DMS53 (cell line): Measurements from ENCODE around the gene ZRANB1.

Experiments
- DNase-seq: peaks from one replicate; lab custom pipeline; 2025; lab: John Stamatoyannopoulos, UW

ZRANB1 gene

DNA sequence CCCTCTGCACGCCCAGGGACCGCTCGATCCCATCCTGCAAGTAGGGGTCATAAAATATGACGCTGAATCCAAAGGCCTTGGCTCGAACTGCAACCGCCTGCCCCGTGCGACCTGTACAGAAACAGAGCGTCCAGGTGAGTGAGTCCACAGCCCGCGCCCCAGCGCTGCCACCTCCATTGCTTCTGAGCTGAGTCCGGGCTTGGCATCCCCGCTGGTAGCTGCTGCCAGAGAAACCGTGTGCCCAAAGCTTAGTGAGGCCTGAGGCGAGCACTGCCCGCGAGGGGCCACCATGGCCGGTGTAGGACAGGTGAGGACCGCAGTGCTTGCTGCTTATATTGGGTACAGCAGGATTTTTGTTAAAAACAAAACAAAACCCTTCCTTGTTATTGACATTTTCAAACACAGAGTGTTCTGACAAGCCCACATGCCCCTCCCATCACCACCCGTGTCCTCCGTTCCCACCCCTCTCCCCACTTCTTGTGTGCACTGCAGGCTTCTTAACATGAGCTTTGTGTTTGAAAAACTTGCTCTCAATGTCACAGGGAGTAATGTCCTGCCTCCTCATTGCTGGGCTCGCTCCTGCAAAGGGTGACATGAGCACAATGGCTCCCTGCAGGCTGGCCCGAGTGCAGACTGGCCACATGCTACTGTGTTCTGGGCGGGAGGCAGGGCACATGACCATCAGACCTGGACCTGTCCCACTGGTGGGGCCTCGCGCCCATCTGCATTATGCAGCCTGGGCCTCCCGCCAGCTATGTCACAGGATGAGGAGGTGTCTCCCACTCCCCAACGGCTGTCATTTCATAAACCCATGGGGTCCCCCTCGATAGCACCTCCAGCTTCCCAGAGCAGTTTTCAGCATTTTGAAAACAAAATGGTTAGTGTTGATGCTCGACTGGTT lies 52.9 kb downstream of the ZRANB1 start:
- DNase-seq, result no peak

DNA sequence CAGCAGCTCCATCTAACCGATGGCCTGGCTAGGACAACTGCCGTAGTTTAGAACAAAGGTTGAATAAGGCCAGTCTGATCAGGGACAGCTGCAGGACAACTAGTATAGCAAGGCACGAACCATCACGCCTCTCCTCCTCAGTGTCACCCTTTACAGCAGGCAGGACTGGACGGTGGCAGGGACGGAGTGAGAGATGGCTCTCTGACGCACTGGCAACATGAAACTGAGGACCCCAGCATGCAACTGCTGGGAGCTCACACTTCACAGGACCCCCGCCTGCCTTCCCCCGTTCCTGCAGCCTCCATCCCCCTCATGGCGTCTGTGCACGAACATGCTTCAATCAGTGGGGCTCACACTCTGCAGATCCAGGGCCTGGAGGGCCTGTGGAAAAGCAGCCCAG lies 53.7 kb downstream of the ZRANB1 start:
- DNase-seq, result no peak

DNA sequence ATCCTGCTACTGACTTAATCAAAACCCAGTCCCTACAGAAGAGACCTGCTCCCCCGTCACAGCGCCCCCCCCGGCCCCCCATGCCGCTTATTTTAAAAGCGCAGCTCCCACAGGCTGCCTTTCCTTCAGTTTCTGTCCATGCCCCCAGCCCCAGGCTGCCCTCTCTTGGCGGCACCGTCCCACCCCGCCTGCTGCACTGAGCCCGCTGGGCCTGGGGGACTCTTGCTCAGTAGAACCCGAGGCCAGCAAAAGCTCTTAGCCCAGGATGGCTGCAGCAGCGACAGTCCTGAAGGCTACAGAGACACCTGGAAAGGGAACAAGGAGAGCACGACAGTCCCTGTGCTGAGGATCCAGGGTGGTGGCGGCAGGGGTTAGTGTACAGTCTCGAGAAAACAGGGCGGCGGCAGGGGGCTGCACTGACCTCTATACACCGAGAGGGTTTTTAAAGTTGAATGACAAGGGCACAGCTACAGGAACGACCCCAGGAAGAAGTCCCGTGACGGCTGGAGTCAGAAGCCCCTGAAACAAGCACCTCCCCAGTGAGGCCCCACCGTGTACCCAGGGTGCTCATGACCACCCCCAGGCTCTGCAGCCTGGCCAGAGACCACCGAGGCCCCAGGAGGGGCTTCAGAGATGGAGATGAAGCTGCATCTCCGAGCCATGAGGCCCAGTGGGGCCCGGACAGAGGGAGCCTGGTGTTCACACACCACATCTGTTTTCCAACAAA lies 54.4 kb downstream of the ZRANB1 start:
- DNase-seq, result no peak

- DNase-seq, result no peak
These were observed 54.9 kb downstream of the ZRANB1 start for GRCh38 chr10:124996854-124997215.

GRCh38 chr10:124997306-124997705 lies 55.4 kb downstream of the ZRANB1 start:
- DNase-seq, result no peak

- no peak for DNase-seq
These were observed 56.1 kb downstream of the ZRANB1 start for GRCh38 chr10:124997771-124998623.

DNA sequence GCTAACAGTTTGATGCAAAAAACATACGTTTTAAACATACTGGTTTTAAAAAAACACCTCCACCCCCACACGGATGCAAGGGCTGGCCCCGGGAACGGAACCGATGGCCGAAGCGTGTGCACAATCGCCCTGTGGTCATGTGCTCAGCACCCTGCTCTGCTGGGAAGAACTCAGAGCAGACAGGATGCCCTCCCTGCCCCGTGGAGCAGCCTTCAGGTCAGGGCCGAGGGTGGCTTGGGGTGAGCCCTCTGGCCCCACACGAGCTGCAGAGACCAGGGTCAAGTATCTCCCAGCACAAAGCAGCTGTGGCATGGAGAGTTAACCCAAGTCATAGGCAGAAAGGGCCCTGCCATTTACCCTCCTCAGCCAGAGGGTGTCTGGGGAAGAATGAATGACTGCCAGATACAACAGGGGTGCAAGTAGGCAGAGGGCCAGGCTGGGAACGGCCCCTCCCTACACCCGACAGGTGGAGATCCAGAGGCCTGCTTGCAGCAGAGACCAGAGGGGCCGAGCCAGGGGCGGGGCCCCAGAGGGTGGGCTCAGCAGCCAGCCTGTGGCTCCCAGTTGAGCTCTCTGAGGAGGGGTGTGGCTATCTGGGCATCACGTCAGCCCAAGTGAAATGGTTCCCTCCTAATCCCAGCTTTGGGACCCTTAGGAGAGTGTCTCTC lies 56.8 kb downstream of the ZRANB1 start:
- no peak for DNase-seq

DNA sequence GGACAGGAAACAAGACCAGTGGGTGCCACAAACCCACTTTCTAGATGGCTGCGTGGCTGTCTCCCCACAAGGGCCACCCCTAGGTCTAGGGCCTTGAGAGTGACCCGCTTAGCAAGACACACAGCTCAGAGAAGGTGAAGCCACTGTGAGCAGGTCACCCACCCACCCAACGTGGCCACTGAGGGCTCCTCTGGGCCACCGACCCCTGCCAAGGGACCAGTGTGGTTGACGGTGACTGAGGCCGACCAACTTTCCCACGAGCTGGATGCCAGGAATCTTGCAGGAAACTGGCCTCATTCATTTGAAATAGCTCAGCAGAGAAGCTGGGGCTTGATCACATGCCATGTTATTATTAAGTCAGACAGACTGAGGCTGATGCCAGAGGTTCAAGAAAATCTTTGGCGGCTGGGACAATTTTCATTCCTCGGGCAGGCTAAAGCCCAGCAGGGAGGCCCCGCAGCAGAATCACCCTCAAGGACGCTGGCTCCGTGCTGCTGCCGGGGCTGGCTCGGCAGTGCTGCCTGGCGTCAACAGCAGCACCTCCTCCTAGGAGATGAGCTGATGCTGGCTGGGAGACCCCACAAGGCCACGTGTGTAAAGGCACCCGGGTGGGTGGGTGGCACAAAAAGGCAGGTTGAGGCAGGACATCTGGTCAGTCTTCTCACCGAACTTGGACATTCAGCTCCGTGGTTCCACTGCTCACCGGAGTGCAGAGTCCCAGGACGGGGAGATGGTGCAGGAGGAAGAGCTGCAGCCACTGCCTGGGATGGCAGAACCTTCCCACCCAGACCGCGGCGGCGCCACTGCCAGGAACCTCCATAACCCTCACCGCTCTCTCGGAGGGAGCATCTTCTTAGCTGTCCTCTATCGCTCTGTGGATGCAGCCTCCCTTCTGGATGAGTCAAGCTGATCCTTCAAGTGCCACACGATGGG lies 57.8 kb downstream of the ZRANB1 start:
- no peak for DNase-seq

DNA sequence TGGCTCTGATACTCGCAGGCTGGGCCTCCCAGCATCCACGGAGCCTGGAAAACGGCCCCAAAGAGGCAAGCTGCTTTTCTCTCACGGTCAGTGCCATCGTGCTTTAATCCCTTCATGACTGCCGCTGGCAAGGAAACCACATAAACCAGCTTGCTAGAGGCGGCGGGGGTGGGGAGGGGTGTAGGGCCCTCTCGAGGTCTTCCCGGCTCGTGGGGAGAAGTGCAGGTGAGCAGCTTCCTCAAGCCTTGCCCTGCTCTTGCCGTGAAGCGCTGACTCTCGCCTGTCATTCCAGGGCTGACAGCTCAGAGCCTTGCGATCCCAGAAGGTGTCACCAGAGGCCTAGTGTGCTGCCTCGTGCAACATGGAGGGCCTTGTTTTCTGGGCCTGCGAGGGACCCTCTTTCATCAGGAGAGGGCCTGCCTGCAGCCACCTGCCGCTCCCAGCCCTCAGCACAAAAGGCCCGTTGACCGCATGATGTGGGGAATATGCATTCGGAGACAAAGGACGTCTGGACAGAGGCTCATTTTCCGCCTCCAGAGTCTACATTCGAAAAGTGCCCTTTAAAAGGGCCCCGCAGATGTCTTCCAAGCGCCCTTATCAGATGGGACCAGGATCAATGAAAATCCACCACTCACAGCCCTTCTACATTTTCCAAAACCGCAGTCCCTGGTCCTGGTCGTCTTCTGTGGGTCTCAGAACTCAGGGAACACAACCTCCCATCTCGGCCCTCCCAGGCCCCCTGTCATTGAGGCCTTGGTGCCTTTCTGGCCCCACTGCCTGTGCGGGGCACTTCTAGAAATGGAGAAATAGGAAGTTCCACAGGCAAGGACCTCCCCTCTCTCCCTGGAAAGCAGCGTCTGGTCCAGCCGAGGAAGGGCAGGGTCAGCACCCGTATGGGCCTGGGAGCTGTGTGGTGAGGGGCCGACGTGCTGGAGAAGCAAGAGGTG lies 58.7 kb downstream of the ZRANB1 start:
- peak; percentile 17 for DNase-seq

DNA sequence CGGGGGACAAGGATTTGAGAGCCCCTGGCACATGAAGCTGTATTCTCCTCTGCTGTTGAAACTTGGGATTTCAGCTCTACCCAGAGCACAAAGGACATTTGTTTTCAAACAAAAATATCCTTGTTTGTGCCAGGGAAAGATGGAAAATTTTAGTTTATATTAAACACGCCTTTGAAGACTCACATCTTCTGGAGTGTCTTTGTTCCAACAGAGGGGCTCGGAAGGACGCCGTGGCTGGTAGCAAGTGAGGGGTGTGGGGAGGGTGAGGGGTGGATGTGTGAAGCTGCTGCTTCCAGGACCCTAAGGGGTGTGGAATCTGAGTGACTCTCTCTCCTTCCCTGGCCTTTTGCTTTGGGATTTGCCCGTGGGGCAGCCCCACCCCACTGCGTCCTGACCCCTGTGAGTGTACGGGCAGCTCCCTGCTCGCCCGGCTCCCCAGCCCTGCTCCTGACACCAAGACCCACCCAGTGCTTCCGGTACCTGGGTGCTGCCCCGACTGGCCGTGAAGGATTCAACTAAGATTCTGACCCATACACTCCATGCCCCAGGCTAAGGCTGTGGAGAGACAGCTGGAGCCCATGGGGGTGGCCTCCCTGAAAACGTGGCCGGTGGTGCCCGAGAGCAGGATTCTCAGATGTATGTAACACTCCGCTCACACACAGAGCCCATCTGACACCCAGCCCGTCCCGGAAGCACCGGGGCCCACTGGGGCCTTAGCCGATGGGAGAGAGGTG lies 59.6 kb downstream of the ZRANB1 start:
- no peak for DNase-seq

- no peak for DNase-seq
These were observed 60.1 kb downstream of the ZRANB1 start for GRCh38 chr10:125002047-125002422.

DNA sequence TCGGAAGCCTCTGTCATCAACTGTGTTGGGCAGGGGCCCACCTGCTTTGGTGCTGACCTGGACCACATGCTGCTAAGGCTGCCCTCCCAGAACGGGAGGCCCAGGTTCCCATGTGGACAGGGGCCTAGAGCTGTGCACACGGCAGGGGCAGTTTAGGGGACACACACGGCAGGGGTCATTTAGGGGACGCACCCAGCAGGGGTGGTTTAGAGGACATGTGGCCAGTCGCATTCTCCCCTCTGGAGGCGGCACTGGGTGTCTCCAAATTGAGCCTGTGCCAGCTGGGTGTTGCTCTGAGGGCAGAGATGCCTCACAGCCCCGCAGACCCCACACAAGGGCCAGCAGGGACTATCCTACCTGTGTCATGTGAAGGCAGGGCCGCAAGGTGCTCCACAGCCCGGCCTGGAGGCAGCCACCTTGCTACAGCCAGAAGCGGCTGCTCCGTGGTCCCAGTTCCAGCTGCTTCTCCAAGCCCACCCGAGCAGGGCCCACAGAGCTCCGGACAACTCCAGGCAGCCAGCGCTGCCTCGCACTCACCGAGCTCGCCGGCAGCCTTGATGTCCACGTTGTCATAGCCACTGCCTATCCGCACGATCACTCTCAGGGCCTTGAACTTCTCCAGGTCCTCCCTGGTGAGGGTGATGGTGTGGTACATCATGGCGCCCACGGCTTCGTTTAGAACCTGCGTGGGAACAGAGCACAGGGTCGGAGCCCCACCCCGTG lies 60.7 kb downstream of the ZRANB1 start:
- no peak for DNase-seq

- DNase-seq, result no peak
These were observed 61.4 kb downstream of the ZRANB1 start for GRCh38 chr10:125003146-125003900.

GRCh38 chr10:125003901-125004467 lies 62.1 kb downstream of the ZRANB1 start:
- no peak for DNase-seq

DNA sequence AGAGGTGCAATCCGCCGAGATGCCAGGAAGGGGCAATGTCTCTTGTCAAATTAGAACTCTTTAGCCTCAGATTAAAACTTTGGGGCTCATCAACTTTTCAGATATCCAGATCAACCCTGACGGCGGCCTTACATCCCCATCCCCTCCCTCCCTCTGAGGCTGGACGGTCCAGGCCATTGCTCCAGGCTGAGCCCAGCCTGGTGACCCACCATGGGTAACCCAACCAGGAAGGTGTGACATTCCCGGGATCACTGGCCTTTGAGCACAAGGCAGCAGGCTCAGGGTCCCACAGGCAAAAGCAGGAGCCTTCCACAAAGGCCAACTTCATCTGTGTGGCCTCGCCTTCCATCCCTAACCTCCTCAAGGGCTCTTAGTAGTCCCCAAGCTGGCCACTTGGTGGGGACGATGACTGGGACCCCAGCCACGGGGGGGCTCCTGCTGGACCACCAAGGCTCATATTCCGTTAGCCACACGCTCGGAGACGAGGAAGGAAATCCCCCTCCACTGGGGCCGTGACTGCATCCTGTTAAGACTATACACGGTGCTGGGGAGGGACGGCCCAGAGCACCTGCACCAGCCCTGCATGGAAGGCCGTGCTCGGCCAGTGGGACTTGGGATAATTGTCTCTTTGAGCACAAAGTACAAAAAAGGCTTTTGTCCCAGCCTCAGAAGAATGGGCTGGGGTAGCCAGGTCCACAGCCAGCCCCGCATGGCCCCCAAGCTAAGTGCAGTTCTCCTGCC lies 62.8 kb downstream of the ZRANB1 start:
- DNase-seq, result no peak
